Astrocyte of the spinal cord (primary cell): ENCODE results near the gene MAGEB6.
"Not testable (repeated sequence)": the region's sequence is repeated elsewhere in the genome, so short reads cannot be mapped to it uniquely, and the experiment has no call there.

Experiments used
- DNase-seq: peaks from one replicate; pipeline ENCODE4 v3.0.0; 2011; ENCODE audit warnings: low read depth, low spot score
- H3K4me3 ChIP-seq: 2 replicates; pipeline ENCODE4 v1.5.1; 2011; ENCODE audit warnings: low read depth, mild to moderate bottlenecking, low read length, moderate library complexity
- in situ Hi-C: cut with HindIII; loops from 2 replicates; pipeline ENCODE4 v1.10.0; 2017; ENCODE audit warnings: low sequenced_read_pairs
- TF ChIP-seq, protein P1 (sequence below): IDR thresholded peaks from 2 replicates; pipeline ENCODE4 v1.5.1; 2012; ENCODE audit warnings: low read depth, mild to moderate bottlenecking, low read length, inconsistent platforms

The MAGEB6 gene, protein sequence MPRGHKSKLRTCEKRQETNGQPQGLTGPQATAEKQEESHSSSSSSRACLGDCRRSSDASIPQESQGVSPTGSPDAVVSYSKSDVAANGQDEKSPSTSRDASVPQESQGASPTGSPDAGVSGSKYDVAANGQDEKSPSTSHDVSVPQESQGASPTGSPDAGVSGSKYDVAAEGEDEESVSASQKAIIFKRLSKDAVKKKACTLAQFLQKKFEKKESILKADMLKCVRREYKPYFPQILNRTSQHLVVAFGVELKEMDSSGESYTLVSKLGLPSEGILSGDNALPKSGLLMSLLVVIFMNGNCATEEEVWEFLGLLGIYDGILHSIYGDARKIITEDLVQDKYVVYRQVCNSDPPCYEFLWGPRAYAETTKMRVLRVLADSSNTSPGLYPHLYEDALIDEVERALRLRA

DNA sequence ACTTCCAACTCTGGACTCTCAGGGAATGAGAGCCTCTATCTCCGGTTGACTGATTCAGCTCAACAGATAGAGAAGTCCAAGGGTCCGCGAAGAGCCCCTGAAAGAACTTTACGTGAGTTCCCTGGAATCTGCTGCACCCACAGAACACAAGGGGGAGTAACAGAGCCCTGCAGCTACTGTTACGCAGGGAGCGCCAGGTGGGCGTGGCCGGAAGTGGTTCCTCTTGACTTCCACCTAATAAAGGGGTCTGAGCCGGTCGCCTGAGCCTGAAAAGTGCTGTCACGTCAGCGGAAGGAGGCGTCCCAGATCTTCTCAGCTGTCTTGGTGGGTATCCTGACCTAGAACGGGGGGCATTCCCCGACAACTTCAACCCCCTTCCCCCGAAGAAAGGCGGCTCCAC, at the start of gene MAGEB6:
MAGEB6 (plus strand) TSS at position 237 of the 400 bp plus-strand sequence. CDS start 1,407 bp downstream, outside the sequence.
- no peak within 1 kb of the TSS for H3K4me3 ChIP-seq
- in situ Hi-C loops: no loop called here
- TF ChIP-seq, protein P1, sequence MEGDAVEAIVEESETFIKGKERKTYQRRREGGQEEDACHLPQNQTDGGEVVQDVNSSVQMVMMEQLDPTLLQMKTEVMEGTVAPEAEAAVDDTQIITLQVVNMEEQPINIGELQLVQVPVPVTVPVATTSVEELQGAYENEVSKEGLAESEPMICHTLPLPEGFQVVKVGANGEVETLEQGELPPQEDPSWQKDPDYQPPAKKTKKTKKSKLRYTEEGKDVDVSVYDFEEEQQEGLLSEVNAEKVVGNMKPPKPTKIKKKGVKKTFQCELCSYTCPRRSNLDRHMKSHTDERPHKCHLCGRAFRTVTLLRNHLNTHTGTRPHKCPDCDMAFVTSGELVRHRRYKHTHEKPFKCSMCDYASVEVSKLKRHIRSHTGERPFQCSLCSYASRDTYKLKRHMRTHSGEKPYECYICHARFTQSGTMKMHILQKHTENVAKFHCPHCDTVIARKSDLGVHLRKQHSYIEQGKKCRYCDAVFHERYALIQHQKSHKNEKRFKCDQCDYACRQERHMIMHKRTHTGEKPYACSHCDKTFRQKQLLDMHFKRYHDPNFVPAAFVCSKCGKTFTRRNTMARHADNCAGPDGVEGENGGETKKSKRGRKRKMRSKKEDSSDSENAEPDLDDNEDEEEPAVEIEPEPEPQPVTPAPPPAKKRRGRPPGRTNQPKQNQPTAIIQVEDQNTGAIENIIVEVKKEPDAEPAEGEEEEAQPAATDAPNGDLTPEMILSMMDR: no peak
- no peak for DNase-seq

DNA sequence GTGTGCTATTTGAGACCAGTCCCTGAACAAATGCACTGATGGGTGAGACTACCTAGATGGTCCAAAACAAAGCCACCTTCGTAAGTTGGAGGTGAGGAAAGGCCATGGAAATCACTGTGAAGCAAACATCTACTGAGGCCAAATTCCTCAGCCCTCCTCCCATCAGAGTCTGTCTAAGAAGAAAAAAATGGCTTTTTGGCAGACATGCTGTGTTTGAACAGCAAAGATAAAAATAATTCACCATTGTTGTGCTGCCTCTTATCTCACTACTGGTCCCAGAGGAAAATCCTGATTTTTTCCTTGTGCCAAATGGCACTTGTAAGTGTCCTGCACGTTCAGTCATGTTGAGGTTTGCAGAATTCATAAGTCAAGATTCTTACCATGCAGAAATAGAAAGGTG, 46.2 kb upstream of the MAGEB6 start:
- H3K4me3 ChIP-seq: no peak overlapping the region
- TF ChIP-seq, protein P1: no peak
- in situ Hi-C loops: no loop called here
- DNase-seq: no peak

DNA sequence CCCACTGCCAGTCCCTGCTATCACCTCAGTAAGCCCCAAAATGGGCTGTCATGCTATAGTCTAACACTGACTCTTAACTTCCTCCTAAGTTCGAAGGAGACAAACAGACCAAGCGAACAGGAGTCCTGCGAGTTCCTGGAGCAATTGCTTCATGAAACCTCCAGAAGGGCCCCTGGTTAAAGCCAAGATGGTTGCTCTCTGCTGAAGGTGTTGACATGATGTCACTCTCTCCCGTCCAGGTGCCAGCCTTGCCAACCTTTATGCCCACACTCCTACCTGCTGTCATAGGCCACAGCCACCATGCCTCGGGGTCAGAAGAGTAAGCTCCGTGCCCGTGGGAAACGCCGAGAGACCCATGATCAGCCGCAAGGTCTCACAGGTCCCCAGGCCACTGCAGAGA, 31.9 kb upstream of the MAGEB6 start, which contains the start of gene MAGEB6B:
MAGEB6B (plus strand) TSS at position 301 of the 400 bp plus-strand sequence; CDS start at position 301, 0 bp downstream.
- no peak within 1 kb of the TSS for H3K4me3 ChIP-seq
- TF ChIP-seq, protein P1: no peak
- in situ Hi-C loops: no loop called here
- DNase-seq: no peak

DNA sequence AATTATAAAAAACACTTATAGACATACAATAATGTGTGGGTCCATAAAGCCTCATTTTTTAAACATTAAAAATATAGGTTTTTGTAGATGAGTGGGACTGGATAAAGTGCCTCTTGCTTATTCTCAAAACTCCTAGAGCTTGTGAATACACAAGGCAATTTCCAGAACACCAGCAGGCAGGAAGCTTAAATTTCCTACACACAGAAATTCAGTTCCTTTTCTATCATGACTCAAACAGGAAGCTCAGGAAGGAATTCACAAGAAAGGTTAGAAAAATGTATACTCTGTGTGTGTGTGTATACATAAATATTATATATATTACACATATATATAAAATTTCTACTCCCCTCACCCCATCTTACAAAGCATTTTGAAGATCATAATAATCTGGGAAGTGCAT, 11.3 kb downstream of the MAGEB6 start:
- in situ Hi-C loops: no loop called here

DNA sequence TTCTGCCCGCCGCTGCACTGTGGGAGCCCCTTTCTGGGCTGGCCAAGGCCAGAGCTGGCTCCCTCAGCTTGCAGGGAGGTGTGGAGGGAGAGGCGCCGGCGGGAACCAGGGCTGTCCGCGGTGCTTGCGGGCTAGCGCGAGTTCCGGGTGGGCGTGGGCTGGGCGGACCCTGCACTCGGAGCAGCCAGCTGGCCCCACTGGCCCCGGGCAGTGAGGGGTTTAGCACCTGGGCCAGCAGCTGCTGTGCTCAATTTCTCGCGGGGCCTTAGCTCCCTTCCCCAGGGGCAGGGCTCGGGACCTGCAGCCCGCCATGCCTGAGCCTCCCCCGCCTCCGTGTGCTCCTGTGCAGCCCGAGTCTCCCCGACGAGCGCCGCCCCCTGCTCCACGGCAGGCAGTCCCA, 12.5 kb downstream of the MAGEB6 start:
- H3K4me3 ChIP-seq, in situ Hi-C loops, DNase-seq: not testable (repeated sequence)

More for the DNA sequence above, 11.3 kb downstream of the MAGEB6 start:
- H3K4me3 ChIP-seq: no peak overlapping the region
- DNase-seq: no peak
- TF ChIP-seq, protein P1: no peak

DNA sequence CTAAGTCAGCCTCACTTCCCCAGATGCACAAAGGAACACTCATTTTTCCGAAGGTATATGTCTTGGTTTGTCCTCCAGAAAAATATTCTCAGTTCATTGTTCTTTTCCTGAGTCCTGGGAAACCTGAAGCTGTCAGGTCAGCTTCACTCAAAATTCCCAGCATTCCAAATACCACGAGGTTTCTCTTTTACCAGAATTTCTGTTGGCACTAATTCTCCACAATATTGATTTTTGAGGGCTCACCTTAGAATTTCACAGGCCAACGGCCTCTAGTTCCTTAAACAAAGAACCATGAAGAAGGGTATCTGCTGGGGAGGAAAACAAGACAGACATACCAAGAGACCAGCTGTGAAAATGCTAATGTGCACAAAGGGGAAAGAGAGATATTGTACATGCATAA, 15.8 kb downstream of the MAGEB6 start:
- in situ Hi-C loops: no loop called here
- DNase-seq: no peak
- TF ChIP-seq, protein P1: no peak
- H3K4me3 ChIP-seq: no peak overlapping the region

DNA sequence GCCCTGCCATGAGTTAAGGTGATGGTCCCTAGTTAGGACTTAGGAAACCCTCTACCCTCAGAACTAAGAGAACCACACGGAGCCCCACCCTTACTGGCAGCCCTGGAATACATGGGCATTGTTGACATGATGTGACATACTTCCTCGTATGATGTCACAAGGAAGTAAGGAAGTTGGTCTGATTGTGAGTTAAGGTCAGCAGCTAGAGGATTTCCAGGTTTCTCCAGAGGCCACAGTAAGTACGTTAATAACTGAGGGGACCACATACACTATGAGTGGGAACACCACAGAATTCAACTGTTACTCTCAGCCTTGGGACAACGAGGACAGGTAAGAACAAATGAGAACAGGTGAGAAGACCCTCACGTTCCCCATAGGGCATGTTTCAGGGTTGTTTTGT, 23.6 kb downstream of the MAGEB6 start, which contains the start of gene MAGEB5:
MAGEB5 (plus strand) TSS at position 301 of the 400 bp plus-strand sequence. CDS start 1,133 bp downstream, outside the sequence.
- no peak within 1 kb of the TSS for H3K4me3 ChIP-seq
- in situ Hi-C loops: no loop called here
- TF ChIP-seq, protein P1: no peak
- no peak for DNase-seq
